GM23338 (cell line): ENCODE measurements around the gene CYTIP. TPM values are rescaled to one million over a fixed set of nuclear protein-coding genes. Genes with fewer than 3 reads are reported as not detected.

Experiments used
- polyA plus RNA-seq: library from polyadenylated mRNA; unstranded; fragments of >200 nt; fragmentation: Nextera tagmentation; extraction: Ambion mirVana; gene quantifications from 2 replicates; pipeline ENCODE4 v1.2.1, GENCODE V29; 2016
- total RNA-seq: library from RNA; depleted of rRNA; stranded (reverse); fragments of >200 nt; shearing (Covaris generic); gene quantifications from 2 replicates; pipeline ENCODE4 v1.2.3, GENCODE V29; 2014; rRNA removed

The CYTIP gene
- total and polyA plus RNA-seq, 2 experiments from 2014 or later, result not detected

Other genes starting within 250 kb of the CYTIP start
- 0.04 and 0.14 TPM in 2 replicates for gene GALNT5, start 186.4 kb downstream of the CYTIP start, total RNA-seq
- 0.05 and 0.12 TPM in 2 replicates for gene GALNT5, start 186.4 kb downstream of the CYTIP start, polyA plus RNA-seq
- 0.35 TPM in 1 of 2 replicates, not detected in the other for gene ERMN, start 118.3 kb downstream of the CYTIP start, total RNA-seq
- gene ERMN, start 118.3 kb downstream of the CYTIP start, polyA plus RNA-seq, result 0.17 and 0.44 TPM in 2 replicates
- gene ACVR1C, start 184.8 kb upstream of the CYTIP start, total RNA-seq, result 0.94 and 1.1 TPM in 2 replicates
- gene ACVR1C, start 184.8 kb upstream of the CYTIP start, polyA plus RNA-seq, result 0.45 and 0.61 TPM in 2 replicates